ENCODE data around the gene CKAP5.

GRCh38 chr11:46705070-46705688, 140.9 kb downstream of the CKAP5 start:
- TF ChIP-seq ZBTB49 (tag by site-specific recombination; IDR thresholded peaks at IDR 0.05; ENCODE audit: low read depth) (no peak), TSHZ1 (tag by site-specific recombination; IDR thresholded peaks at IDR 0.05; ENCODE audit: borderline replicate concordance) (no peak), CTCF (tag by site-specific recombination; IDR thresholded peaks at IDR 0.05) (no peak), ZBTB10 (tag by site-specific recombination; IDR thresholded peaks at IDR 0.05) (no peak), TRIM28 (IDR thresholded peaks at IDR 0.05; ENCODE audit: borderline replicate concordance, low read length) (no peak), ZNF394 (tag by site-specific recombination; IDR thresholded peaks at IDR 0.05; ENCODE audit: borderline replicate concordance) (no peak), KLF16 (tag by site-specific recombination; IDR thresholded peaks at IDR 0.05) (no peak), ZNF18 (tag by site-specific recombination; IDR thresholded peaks at IDR 0.05) (no peak)

Data from HEK293 (cell line).